Ascending aorta (tissue), 2 donors: ENCODE measurements around the gene ODAPH. TPM values are rescaled to one million over a fixed set of nuclear protein-coding genes. Genes with fewer than 3 reads are reported as not detected.
"Not testable (repeated sequence)": the region's sequence is repeated elsewhere in the genome, so short reads cannot be mapped to it uniquely, and the experiment has no call there.

Experiments
- DNase-seq, 2 donors: peaks; one replicate each; pipeline ENCODE4 v3.0.0-alpha.2; 2019; ENCODE audit warnings: low spot score in 2 of 2
- H3K27ac ChIP-seq, 2 donors: fragments of 200-600 bp; sonication (generic); one replicate each; pipeline ENCODE4 v1.5.1; 2016 to 2017; ENCODE audit warnings: mild to moderate bottlenecking in 1 of 2
- H3K27me3 ChIP-seq: fragments of 200-600 bp; sonication (generic); one replicate; pipeline ENCODE4 v1.5.1; 2017
- H3K36me3 ChIP-seq, 2 donors: fragments of 200-600 bp; sonication (generic); one replicate each; pipeline ENCODE4 v1.5.1; 2016
- H3K4me1 ChIP-seq, 2 donors: fragments of 200-600 bp; sonication (generic); one replicate each; pipeline ENCODE4 v1.5.1; 2016 to 2017; ENCODE audit warnings: mild to moderate bottlenecking in 1 of 2
- H3K4me3 ChIP-seq, 2 donors: fragments of 200-600 bp; sonication (generic); one replicate each; pipeline ENCODE4 v1.5.1; 2016 to 2017; ENCODE audit warnings: mild to moderate bottlenecking in 1 of 2
- H3K9me3 ChIP-seq, 2 donors: fragments of 200-600 bp; sonication (generic); one replicate each; pipeline ENCODE4 v1.5.1; 2016
- intact Hi-C: fragments of 100-400 bp; cut with DNase I; formaldehyde crosslinking; loops from one replicate; pipeline ENCODE4 v1.15.1; 2023
- total RNA-seq: library from RNA; depleted of rRNA; stranded (reverse); fragments of >200 nt; gene quantifications from one replicate; pipeline ENCODE4 v1.1.0, GENCODE V29; 2016
- TF ChIP-seq, protein P1 (sequence below), 3 experiments: fragments of 200-600 bp in 2 of 3; fragments of 450-650 bp in 1 of 3; sonication (generic) in 2 of 3; IDR thresholded peaks; one replicate each; pipeline ENCODE4 v1.5.1; 2016 to 2019; ENCODE audit warnings: antibody characterized with exemption in 3 of 3, mild to moderate bottlenecking in 1 of 3, moderate library complexity in 1 of 3

ODAPH gene
- total RNA-seq, 1 donor from 2014 or later: not detected

GRCh38 chr4:75514131-75514948, 41.5 kb upstream of the ODAPH start, which contains the start of the genes RCHY1 and THAP6:
TSS of gene RCHY1 (minus strand) at chr4:75514403. CDS start at chr4:75514286, 117 bp downstream.
TSS of gene THAP6 (plus strand) at chr4:75514473. CDS start at chr4:75515453, 980 bp downstream.
- Histone ChIP-seq H3K9me3 (no peaks in the 10 kb centered on the region), H3K4me1 (peaks cover 8 to 32% of the 10 kb centered on the region in 2 donors), H3K27me3 (no peaks in the 10 kb centered on the region), H3K27ac (peak within 1 kb of the TSS; percentile 92 to 95), H3K4me3 (peak within 1 kb of the TSS; percentile 85 to 90), H3K36me3 (peaks cover 11 to 20% of the 10 kb centered on the region in 2 donors)
- intact Hi-C loops: loop anchor here (2.0 to 10.0 kb wide), 6 partner anchors 20 to 1040 kb away; partner anchors contain the start of genes BTC, NAAA and PARM1
- TF ChIP-seq, protein P1, sequence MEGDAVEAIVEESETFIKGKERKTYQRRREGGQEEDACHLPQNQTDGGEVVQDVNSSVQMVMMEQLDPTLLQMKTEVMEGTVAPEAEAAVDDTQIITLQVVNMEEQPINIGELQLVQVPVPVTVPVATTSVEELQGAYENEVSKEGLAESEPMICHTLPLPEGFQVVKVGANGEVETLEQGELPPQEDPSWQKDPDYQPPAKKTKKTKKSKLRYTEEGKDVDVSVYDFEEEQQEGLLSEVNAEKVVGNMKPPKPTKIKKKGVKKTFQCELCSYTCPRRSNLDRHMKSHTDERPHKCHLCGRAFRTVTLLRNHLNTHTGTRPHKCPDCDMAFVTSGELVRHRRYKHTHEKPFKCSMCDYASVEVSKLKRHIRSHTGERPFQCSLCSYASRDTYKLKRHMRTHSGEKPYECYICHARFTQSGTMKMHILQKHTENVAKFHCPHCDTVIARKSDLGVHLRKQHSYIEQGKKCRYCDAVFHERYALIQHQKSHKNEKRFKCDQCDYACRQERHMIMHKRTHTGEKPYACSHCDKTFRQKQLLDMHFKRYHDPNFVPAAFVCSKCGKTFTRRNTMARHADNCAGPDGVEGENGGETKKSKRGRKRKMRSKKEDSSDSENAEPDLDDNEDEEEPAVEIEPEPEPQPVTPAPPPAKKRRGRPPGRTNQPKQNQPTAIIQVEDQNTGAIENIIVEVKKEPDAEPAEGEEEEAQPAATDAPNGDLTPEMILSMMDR (IDR thresholded peaks at IDR 0.05): no peak
- DNase-seq: peak; percentile 79 to 98

DNA sequence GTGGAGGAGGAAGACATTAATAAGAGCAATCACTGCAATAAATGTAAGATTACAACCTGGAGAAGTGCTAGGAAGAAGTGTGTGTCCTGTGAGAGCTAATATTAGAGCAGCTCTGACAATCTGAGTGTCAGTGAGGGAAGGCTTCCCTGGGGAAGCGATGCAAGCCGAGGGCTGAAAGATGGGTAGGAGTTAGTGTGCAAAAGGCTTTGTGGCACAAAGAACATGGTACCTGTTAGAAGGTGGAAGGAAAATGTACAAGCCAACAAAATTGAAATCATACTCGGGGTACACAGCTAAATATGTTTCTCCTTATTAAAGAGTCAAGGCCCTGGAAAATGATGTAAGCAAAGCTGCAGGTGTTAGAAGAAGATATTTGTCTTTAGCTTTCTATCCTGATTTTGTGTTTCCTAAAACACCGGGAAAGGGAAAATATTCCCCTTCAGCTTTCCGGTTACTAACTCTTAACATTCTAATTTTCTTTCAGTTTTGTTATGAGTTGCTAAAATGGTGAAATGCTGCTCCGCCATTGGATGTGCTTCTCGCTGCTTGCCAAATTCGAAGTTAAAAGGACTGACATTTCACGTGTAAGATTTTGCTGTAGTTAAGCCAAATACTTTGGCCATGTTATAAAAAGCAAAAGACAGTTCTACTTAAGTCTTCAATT, 40.8 kb upstream of the ODAPH start:
- intact Hi-C loops: loop anchor here (2.0 to 10.0 kb wide), 6 partner anchors 20 to 1040 kb away; partner anchors contain the start of genes BTC, NAAA and PARM1
- Histone ChIP-seq H3K36me3 (peaks cover 11 to 20% of the 10 kb centered on the region in 2 donors), H3K4me3 (peak overlapping the region; percentile 85 to 90)

GRCh38 chr4:75516144-75516543, 39.7 kb upstream of the ODAPH start:
- intact Hi-C loops: loop anchor here (10.0 kb wide), 1 partner anchor 1041 kb away; no protein-coding TSS in a partner anchor
- DNase-seq: no peak
- Histone ChIP-seq H3K36me3 (peaks cover 11 to 20% of the 10 kb centered on the region in 2 donors), H3K4me3 (no peak overlapping the region), H3K27me3 (no peaks in the 10 kb centered on the region), H3K4me1 (peaks cover 8 to 23% of the 10 kb centered on the region in 2 donors), H3K9me3 (no peaks in the 10 kb centered on the region), H3K27ac (no peak overlapping the region)
- TF ChIP-seq, protein P1 (IDR thresholded peaks at IDR 0.05): no peak

More for the DNA sequence above, 40.8 kb upstream of the ODAPH start:
- TF ChIP-seq, protein P1 (IDR thresholded peaks at IDR 0.05): no peak
- Histone ChIP-seq H3K9me3 (no peaks in the 10 kb centered on the region), H3K27ac (peak overlapping the region; percentile 92 to 95), H3K4me1 (peaks cover 8 to 32% of the 10 kb centered on the region in 2 donors), H3K27me3 (no peaks in the 10 kb centered on the region)
- no peak for DNase-seq

- not testable (repeated sequence) for H3K27me3 ChIP-seq, DNase-seq, H3K27ac ChIP-seq, H3K4me3 ChIP-seq, H3K4me1 ChIP-seq, H3K9me3 ChIP-seq
- intact Hi-C loops: loop anchor here (10.0 kb wide), 1 partner anchor 1045 kb away; no protein-coding TSS in a partner anchor
- peaks cover 14 to 35% of the 10 kb centered on the region in 2 donors for H3K36me3 ChIP-seq
Measured at GRCh38 chr4:75519452-75519851, 36.4 kb upstream of the ODAPH start.

DNA sequence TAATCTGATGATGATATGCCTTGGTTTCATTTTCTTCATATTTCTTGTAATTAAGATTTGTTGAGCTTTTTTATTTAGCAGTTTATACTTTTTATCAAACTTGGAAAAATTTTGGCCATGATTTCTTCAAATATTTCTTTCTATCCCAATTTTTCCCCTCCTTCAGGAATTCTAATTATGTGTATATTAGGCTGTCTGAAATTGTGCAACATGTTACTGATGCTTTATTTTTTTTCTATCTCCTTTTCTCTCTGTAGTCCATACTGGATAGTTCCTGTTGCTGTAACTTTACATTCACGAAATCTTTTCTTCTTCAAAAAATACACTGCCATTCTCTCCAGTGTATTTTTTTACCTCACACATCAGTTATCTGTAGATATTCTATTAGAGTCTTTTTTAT, 30.8 kb upstream of the ODAPH start:
- DNase-seq: no peak
- no peak overlapping the region for H3K27ac ChIP-seq
- intact Hi-C loops: no loop called here
- no peaks in the 10 kb centered on the region for H3K9me3 ChIP-seq
- peaks cover 27 to 64% of the 10 kb centered on the region in 2 donors for H3K36me3 ChIP-seq
- H3K27me3 ChIP-seq: no peaks in the 10 kb centered on the region
- no peaks in the 10 kb centered on the region for H3K4me1 ChIP-seq
- TF ChIP-seq, protein P1 (IDR thresholded peaks at IDR 0.05): no peak
- H3K4me3 ChIP-seq: no peak overlapping the region
